ENCODE data around the gene RASL11B.
"Not testable (repeated sequence)": the region's sequence is repeated elsewhere in the genome, so short reads cannot be mapped to it uniquely, and the experiment has no call there.

The RASL11B gene, protein sequence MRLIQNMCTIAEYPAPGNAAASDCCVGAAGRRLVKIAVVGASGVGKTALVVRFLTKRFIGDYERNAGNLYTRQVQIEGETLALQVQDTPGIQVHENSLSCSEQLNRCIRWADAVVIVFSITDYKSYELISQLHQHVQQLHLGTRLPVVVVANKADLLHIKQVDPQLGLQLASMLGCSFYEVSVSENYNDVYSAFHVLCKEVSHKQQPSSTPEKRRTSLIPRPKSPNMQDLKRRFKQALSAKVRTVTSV

DNA sequence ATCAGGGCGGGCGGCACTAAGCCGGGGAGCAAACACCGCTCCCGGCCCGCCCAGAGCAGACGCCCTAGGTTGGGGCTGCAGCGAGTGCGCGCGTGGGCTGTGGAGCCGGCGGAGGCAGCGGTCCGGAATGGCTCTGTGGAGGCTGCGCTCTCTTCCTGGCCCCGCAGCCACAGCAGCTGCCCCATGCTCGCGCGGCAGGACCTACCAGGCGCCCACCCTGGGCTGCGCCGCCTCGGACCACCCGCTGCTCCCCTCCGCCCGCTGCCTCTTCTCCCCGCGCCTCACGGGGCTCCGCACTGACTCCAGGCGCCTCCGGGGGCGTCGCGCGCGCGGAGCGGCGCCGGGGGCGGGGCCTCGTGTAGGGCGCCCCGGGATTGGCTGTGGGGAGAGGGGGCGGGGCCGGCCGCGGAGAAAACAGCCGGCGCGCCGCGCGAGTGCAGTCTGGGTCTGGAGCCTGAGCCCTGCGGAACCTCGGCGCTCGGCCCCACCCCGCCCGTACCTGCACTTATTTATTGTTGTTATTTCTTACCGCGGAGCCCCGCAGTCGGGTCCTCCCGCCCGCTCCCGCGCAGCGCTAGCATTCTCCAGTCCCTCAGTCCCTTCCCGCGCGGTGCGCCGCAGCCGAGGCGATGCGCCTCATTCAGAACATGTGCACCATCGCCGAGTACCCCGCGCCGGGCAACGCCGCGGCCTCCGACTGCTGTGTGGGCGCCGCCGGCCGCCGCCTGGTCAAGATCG, at the start of gene RASL11B:
Gene RASL11B, plus strand, starts transcription at position 439 of the 738 bp plus-strand sequence. Its CDS starts 191 bp downstream, at position 630.
- DNase-seq: peak; percentile 37

GRCh38 chr4:52813546-52813945, 48.6 kb upstream of the RASL11B start:
- no peak for DNase-seq

- no peak for DNase-seq
Measured at GRCh38 chr4:52822583-52822971, 39.5 kb upstream of the RASL11B start.

- peak; percentile 78 for DNase-seq
Measured at GRCh38 chr4:52822972-52823701, 39.0 kb upstream of the RASL11B start.

- no peak for DNase-seq
Measured at GRCh38 chr4:52823702-52824092, 38.4 kb upstream of the RASL11B start.

- no peak for DNase-seq
Measured at GRCh38 chr4:52824270-52824602, 37.9 kb upstream of the RASL11B start.

- DNase-seq: peak; percentile 84
Measured at GRCh38 chr4:52824603-52825459, 37.3 kb upstream of the RASL11B start.

GRCh38 chr4:52825460-52826090, 36.5 kb upstream of the RASL11B start:
- DNase-seq: no peak

GRCh38 chr4:52833941-52834525, 28.1 kb upstream of the RASL11B start:
- DNase-seq: no peak

DNA sequence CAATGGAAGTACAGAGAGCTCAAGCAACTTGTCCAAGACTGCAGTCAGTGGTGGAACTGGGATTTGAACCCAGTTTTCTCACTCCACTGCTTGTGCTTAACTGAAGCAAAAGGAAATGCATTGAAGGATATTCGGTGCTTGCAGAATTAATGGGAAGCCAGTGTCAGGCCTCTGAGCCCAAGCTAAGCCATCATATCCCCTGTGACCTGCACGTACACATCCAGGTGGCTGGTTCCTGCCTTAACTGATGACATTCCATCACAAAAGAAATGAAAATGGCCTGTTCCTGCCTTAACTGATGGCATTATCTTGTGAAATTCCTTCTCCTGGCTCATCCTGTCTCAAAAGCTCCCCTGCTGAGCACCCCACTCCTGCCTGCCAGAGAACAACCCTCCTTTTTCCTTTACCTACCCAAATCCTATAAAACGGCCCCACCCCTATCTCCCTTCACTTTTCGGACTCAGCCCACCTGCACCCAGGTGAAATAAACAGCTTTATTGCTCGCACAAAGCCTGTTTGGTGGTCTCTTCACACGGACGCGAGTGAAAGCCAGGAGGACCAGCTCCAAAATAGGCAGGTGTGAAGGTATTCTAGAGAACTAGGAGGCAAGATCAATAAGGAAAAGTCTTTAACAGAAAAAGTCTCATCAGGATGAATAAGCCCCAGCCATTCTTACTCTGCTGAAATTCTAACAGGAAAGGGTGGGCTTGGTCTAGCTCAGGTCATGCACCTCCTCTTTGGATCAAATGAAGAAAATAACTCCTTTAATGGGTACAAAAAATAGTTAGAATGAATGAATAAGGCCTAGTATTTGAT, 27.3 kb upstream of the RASL11B start:
- not testable (repeated sequence) for DNase-seq

DNA sequence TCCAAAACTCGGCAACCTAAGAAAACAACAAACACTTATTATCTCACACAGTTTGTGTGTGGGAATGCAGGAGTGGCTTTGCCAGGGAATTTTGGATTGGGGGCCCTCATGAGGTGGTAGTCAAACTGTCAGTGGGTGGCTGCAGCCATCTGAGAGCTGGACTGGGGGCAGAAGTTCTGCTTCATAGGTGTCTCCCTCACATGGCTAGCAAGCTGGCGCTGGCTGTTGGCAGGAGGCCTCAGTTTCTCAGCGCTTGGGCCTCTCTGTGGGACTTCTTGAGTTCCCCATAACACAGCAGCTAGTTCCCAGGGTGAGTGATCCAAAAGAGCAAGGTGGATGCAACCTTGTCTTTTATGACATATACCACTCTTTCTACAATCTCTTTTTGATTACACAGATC, 26.0 kb upstream of the RASL11B start:
- DNase-seq: no peak

GRCh38 chr4:52836678-52837077, 25.4 kb upstream of the RASL11B start:
- DNase-seq: no peak

- peak; percentile 77 for DNase-seq
Measured at GRCh38 chr4:52837716-52838558, 24.2 kb upstream of the RASL11B start.

DNA sequence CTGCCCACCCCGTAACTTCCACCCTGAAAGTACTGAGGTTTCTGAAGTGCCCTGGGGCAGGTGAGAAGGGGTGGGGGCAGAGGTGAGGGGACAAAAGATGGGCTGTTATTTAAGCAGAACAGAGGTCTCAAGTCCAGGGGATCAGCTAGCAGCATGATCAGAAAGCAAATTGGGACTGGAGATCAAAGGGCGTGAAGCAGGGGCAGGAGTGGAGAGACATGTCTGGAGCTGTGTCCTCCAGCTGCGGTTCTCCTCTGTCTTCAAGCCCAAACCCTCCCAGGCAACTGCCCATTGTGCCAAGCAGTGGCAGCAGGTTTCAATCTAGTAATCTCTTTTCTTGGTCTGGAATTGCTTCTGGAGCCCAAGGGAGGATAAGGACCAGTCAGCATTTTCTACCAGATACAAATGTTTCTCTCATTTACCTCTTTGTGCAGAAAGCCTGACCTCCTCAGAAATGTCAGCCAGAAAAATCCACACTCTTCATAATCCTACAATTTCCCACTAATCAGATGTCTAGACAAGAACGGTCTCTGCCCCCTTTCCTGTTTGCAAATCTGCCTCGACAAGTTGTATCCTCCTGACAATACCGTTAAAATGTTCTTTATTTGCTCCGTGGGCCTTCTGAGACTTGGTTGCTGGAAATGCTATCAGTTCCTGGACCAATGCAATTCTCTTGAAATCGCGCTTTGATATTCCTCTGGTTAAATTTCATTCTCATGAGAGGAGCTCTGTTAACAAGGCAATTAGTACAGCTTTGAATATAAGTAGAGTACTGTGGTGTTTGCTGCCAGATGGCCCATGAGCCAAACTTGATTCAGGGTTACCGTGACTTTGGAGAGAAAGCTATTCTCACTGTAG, 23.2 kb upstream of the RASL11B start:
- no peak for DNase-seq

- no peak for DNase-seq
Measured at GRCh38 chr4:52840531-52841370, 21.4 kb upstream of the RASL11B start.

DNA sequence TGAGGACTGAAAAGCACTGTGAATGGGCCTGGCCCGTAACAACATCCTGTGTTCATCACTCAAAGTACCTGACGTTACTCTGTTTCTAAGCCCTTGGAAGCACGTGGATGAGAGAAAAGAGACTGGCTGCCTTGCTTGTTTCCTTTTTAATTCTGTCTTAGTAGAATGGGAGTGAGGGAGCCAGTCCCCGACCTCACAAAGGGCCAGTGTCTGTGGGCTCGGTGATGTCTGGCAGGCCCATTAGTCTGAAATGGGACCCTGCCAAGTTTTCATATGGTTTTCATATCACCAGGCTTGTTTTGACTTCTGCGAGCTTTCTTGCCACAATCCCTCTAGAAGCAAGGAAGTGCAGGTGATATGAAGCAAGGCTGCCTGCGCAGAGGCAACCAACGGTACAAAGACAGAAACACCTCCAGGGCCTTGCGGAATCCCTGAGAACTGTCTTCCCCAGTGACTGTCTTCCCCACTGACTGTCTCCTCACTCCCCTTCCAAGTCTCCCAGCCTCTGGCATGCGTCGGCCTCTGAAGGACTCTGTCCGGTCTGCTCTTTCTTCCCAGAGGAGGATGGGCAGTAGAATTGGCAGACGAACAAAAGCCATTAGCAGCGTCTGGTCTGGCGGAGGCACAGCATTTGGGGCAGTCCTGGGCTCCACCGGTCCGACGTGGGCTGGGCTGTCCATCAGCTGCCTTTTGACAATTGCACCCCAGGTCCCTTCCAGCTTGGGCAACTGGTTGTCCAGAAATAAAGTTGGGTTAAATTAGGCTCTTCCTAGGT, 20.2 kb upstream of the RASL11B start:
- no peak for DNase-seq

DNA sequence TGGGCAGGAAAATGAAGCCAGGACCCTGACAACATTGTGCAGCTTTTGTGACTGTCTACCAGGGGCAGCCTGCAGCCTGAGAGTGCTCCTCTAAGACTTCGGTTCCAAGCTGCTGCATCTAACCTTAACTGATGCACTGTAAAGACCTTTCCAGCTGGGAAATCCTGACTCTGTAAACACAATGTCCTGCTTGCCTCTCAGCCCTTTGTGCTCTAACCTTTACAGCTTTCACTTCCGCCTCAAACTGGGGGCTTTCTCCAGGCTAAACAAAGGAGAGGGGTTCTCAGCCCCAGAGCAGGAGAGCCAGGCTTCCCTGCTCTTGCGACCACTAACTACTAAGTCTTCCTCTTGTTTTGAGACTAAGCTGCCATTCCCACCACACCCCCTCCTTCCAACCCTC, 19.3 kb upstream of the RASL11B start:
- DNase-seq: no peak

Data from kidney glomerular epithelial cell (primary cell).